ENCODE results near the gene ZNF362. TPM values are rescaled to one million over a fixed set of nuclear protein-coding genes. Genes with fewer than 3 reads are reported as not detected.

The ZNF362 gene
- polyA plus RNA-seq, 1 of the 3 experiments (the other 2 are of a cell fraction), result 17.1 TPM

- TF ChIP-seq ZBTB33 (IDR thresholded peaks at IDR 0.05; ENCODE audit: borderline replicate concordance, low read depth), result no peak
These were observed 58.1 kb downstream of the ZNF362 start (continued) for GRCh38 chr1:33314416-33314815.

GRCh38 chr1:33316601-33317000, 60.3 kb downstream of the ZNF362 start:
- Histone ChIP-seq H4K20me1 (ENCODE audit: insufficient read depth) (no peaks in the 10 kb centered on the region), H3K9ac (no peak overlapping the region), H3K4me1 (ENCODE audit: control insufficient read depth in 1 of 2, insufficient read depth in 2 of 2, low read depth in 1 of 2, low read length in 1 of 2) (0 out of 4 replicates have a peak, but pooled peaks cover 0 to 4% of the 10 kb centered on the region in 2 experiments), H3K4me3 (ENCODE audit: low read depth in 2 of 2, low read length in 1 of 2) (no peak overlapping the region), H3F3A (replicated peaks; ENCODE audit: insufficient read depth) (peaks cover 2% of the 10 kb centered on the region), H3K36me3 (replicated peaks in 1 of 2; ENCODE audit: control insufficient read depth in 1 of 2, insufficient read depth in 2 of 2, low read length in 1 of 2) (peaks cover 4% of the 10 kb centered on the region in 2 experiments), H3K9me3 (no peaks in the 10 kb centered on the region), H3K79me2 (ENCODE audit: insufficient read depth) (no peaks in the 10 kb centered on the region), H3K27ac (ENCODE audit: low read depth in 2 of 2, low read length in 1 of 2) (no peak overlapping the region), H3K9me2 (no peaks in the 10 kb centered on the region), H2AFZ (ENCODE audit: low read depth) (no peak overlapping the region), H3K4me2 (no peak overlapping the region), H3K27me3 (ENCODE audit: insufficient read depth) (no peaks in the 10 kb centered on the region)
- no peak for DNase-seq
- ChIA-PET CTCF (interaction anchor here (1.1 kb wide), 1 partner anchor 12 kb away, joined by 3 read pairs; no protein-coding TSS in a partner anchor), POLR2A (no interaction called here)
- 95% methylated on average over 2 of the region's 2 CpGs for WGBS (ENCODE audit: low lambda C conversion rate)
- TF ChIP-seq CTCF (IDR thresholded peaks at IDR 0.05) (no peak), EP300 (IDR thresholded peaks at IDR 0.05; ENCODE audit: borderline replicate concordance in 1 of 2, low read depth in 1 of 2, low read length in 1 of 2) (no peak), CHD2 (IDR thresholded peaks at IDR 0.05; ENCODE audit: low read length, partially characterized antibody) (no peak), RCOR1 (IDR thresholded peaks at IDR 0.05; ENCODE audit: low read length) (no peak), GABPA (IDR thresholded peaks at IDR 0.05; ENCODE audit: low read depth) (no peak), MAX (IDR thresholded peaks at IDR 0.05; ENCODE audit: low read depth) (no peak), RXRA (IDR thresholded peaks at IDR 0.05; ENCODE audit: borderline replicate concordance, low read depth) (no peak), ELF1 (IDR thresholded peaks at IDR 0.05) (no peak), ZBTB33 (IDR thresholded peaks at IDR 0.05; ENCODE audit: borderline replicate concordance, low read depth) (no peak)

Measured in SK-N-SH (cell line).